ENCODE data around the gene PLEKHM3. TPM values are rescaled to one million over a fixed set of nuclear protein-coding genes. Genes with fewer than 3 reads are reported as not detected.

The PLEKHM3 gene
- total and polyA plus RNA-seq, 2 donors (not counting 3 experiments of a cell fraction or from before 2014, with no cell fraction given) = 3.1 to 9.1 TPM

DNA sequence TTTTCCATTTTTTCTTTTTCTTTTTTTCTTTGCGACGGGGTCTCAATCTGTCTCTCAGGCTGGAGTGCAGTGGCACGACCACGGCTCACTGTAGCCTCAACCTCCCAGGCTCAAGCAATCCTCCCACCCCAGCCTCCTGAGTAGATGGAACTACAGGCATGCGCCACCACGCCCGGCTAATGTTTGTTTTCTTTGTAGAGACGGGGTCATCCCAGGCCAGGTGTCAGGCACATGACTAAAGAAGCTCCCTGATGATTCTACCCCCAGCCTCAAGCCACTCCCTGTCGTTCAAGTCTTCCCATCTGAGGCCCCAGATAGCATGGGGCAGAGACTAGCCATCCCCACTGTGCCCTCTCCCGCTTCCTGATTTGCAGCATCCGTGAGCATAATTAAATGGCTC lies 245.8 kb downstream of the PLEKHM3 start:
- no peak overlapping the region for H3K4me2 ChIP-seq (ENCODE audit: insufficient read depth, low read length)
- no peaks in the 10 kb centered on the region for H3K9me1 ChIP-seq (replicated peaks; ENCODE audit: control insufficient read depth, extremely low read depth, insufficient read depth, low read length)
- TF ChIP-seq, protein P1, sequence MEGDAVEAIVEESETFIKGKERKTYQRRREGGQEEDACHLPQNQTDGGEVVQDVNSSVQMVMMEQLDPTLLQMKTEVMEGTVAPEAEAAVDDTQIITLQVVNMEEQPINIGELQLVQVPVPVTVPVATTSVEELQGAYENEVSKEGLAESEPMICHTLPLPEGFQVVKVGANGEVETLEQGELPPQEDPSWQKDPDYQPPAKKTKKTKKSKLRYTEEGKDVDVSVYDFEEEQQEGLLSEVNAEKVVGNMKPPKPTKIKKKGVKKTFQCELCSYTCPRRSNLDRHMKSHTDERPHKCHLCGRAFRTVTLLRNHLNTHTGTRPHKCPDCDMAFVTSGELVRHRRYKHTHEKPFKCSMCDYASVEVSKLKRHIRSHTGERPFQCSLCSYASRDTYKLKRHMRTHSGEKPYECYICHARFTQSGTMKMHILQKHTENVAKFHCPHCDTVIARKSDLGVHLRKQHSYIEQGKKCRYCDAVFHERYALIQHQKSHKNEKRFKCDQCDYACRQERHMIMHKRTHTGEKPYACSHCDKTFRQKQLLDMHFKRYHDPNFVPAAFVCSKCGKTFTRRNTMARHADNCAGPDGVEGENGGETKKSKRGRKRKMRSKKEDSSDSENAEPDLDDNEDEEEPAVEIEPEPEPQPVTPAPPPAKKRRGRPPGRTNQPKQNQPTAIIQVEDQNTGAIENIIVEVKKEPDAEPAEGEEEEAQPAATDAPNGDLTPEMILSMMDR (IDR thresholded peaks at IDR 0.05; ENCODE audit: extremely low read depth in 1 of 2, insufficient read depth in 1 of 2, low read depth in 1 of 2, low read length in 2 of 2) = no peak
- TF ChIP-seq GATA2 (IDR thresholded peaks at IDR 0.05; ENCODE audit: insufficient read depth, insufficient read length, low read depth, low read length) = no peak
- no peak for TF ChIP-seq FOS (IDR thresholded peaks at IDR 0.05; ENCODE audit: borderline replicate concordance, insufficient read depth, low read length)
- TF ChIP-seq POLR2AphosphoS5 (IDR thresholded peaks at IDR 0.05; ENCODE audit: insufficient read depth, low read depth, low read length) = no peak
- TF ChIP-seq POLR2A (IDR thresholded peaks at IDR 0.05; ENCODE audit: low read depth, low read length) = no peak
- TF ChIP-seq, protein P2, sequence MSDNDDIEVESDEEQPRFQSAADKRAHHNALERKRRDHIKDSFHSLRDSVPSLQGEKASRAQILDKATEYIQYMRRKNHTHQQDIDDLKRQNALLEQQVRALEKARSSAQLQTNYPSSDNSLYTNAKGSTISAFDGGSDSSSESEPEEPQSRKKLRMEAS (IDR thresholded peaks at IDR 0.05; ENCODE audit: insufficient read depth, insufficient read length) = no peak
- TF ChIP-seq EZH2 (IDR thresholded peaks at IDR 0.05; ENCODE audit: borderline replicate concordance, low read depth, low read length, severe bottlenecking) = no peak
- no peak for TF ChIP-seq MYC (IDR thresholded peaks at IDR 0.05; ENCODE audit: low read depth, low read length)
- no peak for TF ChIP-seq JUN (IDR thresholded peaks at IDR 0.05; ENCODE audit: borderline replicate concordance, insufficient read depth, insufficient read length, low read depth)
- no peaks in the 10 kb centered on the region for H3K4me1 ChIP-seq (ENCODE audit: control insufficient read depth, extremely low read depth, insufficient read depth, low read length)
- BruUV-seq (replicated peaks) = no TSS peak
- H3K79me2 ChIP-seq (ENCODE audit: control insufficient read depth, insufficient read depth, low read length) = no peaks in the 10 kb centered on the region
- H3K36me3 ChIP-seq (ENCODE audit: control insufficient read depth in 2 of 2, extremely low read depth in 1 of 2, insufficient read depth in 2 of 2, low read length in 2 of 2) = no peaks in the 10 kb centered on the region
- dilution Hi-C loops (cut with MboI; ENCODE audit: extremely low pct_ligation_motif_present, low sequenced_read_pairs) (no loop called here), intact Hi-C loops (cut with micrococcal nuclease) (no loop called here)
- FAIRE-seq (no peak), DNase-seq (ENCODE audit: low read depth, low spot score) (no peak)
- no peak overlapping the region for H3K27ac ChIP-seq (ENCODE audit: insufficient read depth, low read depth, low read length)
- no peaks in the 10 kb centered on the region for H4K20me1 ChIP-seq (replicated peaks; ENCODE audit: control insufficient read depth, extremely low read depth, insufficient read depth, low read length)
- ChIA-PET POLR2A (no interaction called here), CTCF (no interaction called here)
- no peak overlapping the region for H2AFZ ChIP-seq (ENCODE audit: low read depth, low read length)
- H3K27me3 ChIP-seq (ENCODE audit: control insufficient read depth in 2 of 2, insufficient read depth in 2 of 2, low read length in 2 of 2) = peaks cover 0 to 4% of the 10 kb centered on the region in 2 experiments
- H3K4me3 ChIP-seq (replicated peaks in 1 of 3; ENCODE audit: insufficient read depth in 1 of 3, low read depth in 1 of 3, low read length in 3 of 3) = no peak overlapping the region
- H3K9me3 ChIP-seq (replicated peaks; ENCODE audit: control insufficient read depth, insufficient read depth, low read length) = no peaks in the 10 kb centered on the region
- H3K9ac ChIP-seq (replicated peaks; ENCODE audit: extremely low read depth, insufficient read depth, low read length) = no peak overlapping the region
